Ureter (tissue), 1 donor: ENCODE measurements around the gene FCHO2. TPM values are rescaled to one million over a fixed set of nuclear protein-coding genes. Genes with fewer than 3 reads are reported as not detected.
"Not testable (repeated sequence)": the region's sequence is repeated elsewhere in the genome, so short reads cannot be mapped to it uniquely, and the experiment has no call there.

Source experiments
- DNase-seq: peaks from one replicate; pipeline ENCODE4 v3.0.0-alpha.2; 2020; ENCODE audit warnings: low spot score
- total RNA-seq: library from RNA; stranded (reverse); gene quantifications from one replicate; pipeline ENCODE4 v1.2.4, GENCODE V29; 2023
- donor health status: DM: yes; HTN: yes; CAD: no.

The FCHO2 gene, protein sequence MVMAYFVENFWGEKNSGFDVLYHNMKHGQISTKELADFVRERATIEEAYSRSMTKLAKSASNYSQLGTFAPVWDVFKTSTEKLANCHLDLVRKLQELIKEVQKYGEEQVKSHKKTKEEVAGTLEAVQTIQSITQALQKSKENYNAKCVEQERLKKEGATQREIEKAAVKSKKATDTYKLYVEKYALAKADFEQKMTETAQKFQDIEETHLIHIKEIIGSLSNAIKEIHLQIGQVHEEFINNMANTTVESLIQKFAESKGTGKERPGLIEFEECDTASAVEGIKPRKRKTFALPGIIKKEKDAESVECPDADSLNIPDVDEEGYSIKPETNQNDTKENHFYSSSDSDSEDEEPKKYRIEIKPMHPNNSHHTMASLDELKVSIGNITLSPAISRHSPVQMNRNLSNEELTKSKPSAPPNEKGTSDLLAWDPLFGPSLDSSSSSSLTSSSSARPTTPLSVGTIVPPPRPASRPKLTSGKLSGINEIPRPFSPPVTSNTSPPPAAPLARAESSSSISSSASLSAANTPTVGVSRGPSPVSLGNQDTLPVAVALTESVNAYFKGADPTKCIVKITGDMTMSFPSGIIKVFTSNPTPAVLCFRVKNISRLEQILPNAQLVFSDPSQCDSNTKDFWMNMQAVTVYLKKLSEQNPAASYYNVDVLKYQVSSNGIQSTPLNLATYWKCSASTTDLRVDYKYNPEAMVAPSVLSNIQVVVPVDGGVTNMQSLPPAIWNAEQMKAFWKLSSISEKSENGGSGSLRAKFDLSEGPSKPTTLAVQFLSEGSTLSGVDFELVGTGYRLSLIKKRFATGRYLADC
- total RNA-seq: 51.5 TPM

DNA sequence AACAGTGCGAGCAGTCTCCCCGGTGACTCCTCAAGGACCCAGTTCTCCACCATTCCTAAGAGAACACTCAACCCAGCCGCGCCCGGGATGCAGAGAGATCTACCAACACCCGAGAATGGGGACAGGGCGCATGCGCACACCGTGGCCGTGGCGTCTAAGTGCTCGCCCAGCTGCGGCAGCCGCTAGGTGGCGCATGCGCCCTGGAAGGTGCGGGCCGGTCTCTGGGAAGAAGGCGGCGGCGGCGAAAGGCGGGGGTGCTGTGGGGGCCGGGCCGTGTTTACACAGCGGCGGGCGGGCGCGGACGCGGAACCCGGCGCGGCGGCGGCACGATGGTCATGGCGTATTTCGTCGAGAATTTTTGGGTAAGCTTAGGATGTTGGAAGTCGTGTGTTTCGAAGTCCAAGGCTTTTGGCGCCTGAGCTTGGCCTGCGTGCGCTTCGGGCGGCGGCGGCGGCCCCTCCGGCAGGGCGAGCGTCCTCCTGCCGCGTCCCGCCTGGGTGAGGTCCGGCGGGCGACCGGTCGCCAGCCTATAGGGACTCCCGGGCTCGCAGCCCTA lies at the start of gene FCHO2:
Gene FCHO2 (plus strand): TSS at position 274 of the 556 bp plus-strand sequence. CDS start 56 bp downstream, at position 330.
- peak; percentile 99 for DNase-seq

DNA sequence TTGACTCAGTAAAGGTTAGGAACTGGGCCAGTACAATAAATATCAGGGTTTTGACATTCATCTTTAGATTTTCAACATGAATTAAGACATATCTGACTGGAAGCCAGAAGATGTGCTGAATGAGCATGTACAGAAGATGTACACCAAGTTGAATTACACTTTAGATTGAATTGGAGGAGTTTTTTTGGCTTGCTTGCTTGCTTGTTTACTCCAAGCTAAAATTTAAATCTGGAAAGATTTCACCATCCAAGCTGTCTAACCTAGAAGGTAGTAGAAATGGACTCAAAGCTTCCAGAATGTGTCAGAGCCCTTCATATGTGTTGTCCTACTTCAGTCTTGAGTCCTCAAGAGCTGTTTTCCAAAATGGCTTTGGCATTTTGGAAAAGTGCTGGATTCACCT lies 49.0 kb upstream of the FCHO2 start:
- DNase-seq: no peak

DNA sequence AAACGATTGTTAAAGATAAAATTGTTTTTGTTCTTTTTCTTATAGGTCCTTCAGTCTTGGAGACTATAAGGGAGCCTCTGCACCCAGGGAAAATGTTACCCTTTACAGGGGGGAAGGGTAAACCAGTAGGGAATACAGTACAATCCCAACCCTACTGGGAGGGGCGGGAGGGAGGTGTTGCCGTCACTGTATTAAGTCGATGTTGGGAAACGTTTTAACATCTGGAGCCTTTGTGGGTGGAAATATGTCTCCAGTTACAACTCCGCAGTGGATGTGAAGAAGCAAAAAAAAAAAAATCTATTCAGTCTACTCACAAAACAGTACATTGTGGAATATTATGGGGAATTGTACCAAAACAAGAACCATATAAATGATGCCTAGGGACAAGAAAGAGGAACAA lies 47.2 kb upstream of the FCHO2 start:
- DNase-seq: no peak

DNA sequence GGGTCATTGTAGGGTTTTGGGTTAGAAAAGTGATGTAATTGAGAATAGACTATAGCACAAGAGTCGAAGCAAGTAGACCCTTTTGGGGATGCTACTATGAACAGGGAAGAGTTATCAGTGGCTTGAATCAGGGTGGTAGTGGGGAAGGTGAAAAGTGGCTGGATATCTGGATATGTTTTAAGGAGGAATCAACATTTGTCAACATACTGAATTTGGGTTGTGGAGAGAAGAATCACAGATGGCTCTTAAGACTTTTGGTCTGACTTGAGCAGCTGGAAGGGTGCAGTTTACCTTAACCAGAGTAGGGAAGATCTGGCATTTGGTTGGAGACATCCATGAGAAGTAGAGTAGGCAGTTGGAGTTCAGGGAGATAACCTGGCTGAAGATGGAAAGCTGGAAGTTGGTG lies 38.5 kb upstream of the FCHO2 start:
- DNase-seq: no peak

DNA sequence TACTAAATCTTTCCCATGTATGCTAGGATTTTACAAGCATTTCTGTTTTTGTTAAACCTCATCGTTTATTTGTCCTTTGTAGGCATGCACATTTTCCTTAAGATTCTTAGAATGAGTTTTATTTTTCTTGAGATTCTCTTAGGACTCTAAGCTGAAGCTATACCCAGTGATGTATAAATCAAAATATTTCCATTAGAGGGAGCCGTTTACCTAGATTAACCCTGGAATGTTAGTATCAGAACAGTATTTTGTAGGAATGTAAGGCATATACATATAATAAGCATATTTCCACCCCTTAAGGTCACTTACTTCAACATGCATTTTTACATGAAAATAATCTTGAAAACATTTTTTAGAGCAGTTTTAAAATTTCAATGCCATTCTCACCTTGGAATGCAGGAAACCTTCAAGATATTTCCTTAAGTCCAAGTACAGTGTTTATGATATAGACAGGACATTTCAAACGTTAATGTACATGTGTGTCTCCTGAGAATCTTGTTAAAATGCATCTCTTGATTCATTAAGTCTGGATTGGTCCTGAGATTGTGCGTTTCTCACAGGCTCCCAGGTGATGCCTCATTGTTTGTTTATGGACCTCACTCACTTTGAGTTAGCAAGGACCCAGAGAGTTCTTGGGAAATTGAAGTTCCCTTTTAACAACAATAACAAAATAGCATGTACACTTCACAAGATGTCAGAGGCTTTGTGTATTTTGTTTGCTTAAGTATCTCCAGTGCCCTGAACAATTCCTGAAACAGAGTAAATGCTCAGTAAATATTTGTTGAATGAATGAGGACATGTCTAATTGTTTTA lies 34.9 kb upstream of the FCHO2 start:
- no peak for DNase-seq

DNA sequence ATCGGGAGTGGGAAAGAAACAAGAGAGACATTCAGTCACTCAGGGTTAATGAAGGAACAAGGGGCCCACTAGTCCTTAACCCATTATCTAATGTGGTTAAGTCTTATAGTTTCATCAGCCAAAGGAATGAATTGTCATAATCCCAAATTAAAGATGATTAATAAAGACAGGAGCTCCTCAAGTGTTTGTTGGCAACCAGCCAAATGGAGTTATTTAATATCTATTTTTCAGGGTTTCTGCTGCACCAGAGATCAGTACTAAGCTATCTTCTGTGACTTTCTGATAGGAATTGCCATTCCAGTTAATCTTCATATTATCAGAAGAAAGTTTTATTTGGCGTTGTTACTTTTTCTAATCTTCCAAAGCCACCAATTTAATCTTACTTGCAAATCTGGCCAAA lies 34.0 kb upstream of the FCHO2 start:
- DNase-seq: no peak

DNA sequence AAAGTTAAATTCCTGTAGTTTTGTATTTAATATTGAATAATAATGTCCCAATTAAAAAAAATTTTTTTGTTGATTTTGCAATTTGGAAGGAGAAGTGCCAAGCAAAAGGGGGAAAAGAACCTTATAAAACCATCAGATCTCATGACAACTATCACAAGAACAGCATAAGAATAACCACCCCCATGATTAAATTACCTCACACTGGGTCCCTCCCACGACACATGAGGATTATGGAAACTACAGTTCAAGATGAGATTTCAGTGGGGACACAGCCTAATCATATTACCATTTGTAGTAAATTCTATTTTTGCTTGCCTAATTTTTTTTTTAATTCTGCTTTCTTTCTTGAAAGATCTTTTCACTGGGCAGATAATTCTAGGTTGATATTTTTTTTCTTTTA lies 33.4 kb upstream of the FCHO2 start:
- DNase-seq: no peak

DNA sequence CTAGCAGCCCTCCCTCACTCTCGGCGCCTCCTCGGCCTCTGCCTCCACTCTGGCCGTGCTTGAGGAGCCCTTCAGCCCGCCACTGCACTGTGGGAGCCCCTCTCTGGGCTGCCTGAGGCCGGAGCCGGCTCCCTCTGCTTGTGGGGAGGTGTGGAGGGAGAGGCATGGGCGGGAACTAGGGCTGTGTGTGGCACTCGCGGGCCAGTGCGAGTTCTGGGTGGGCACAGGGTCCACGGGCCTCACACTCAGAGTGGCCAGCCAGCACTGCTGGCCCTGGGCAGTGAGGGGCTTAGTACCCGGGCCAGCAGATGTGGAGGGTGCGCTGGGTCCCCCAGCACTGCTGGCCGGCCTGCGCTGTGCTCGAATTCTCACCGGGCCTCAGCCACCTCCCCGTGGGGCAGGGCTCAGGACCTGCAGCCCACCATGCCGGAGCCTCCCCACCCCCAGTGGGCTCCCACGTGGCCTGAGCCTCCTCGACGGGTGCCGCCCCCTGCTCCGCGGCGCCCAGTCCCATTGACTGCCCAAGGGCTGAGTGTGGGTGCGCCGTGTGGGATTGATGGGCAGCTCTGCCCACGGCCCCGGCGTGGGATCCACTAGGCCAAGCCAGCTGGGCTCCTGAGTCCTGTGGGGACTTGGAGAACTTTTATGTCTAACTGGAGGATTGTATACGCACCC lies 30.4 kb upstream of the FCHO2 start:
- DNase-seq: no peak

DNA sequence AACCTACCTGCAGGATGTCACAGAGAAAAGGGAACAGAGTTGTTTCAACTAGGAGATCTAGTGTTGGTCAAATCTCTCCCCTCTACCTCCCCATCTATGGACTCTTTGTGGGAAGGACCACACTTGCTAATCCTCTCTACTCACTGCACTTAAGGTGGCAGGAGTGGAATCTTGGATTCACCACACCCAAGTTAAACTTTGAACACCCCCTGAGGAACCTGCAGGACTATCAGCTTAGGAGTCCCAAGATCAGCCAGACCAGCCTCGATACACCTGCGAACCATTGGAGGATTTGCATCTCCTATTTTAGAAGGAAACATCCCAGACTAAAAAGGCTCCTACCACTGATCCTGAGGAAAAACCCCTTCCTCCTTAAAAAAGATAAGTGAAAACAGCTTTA lies 23.2 kb upstream of the FCHO2 start:
- DNase-seq: not testable (repeated sequence)

DNA sequence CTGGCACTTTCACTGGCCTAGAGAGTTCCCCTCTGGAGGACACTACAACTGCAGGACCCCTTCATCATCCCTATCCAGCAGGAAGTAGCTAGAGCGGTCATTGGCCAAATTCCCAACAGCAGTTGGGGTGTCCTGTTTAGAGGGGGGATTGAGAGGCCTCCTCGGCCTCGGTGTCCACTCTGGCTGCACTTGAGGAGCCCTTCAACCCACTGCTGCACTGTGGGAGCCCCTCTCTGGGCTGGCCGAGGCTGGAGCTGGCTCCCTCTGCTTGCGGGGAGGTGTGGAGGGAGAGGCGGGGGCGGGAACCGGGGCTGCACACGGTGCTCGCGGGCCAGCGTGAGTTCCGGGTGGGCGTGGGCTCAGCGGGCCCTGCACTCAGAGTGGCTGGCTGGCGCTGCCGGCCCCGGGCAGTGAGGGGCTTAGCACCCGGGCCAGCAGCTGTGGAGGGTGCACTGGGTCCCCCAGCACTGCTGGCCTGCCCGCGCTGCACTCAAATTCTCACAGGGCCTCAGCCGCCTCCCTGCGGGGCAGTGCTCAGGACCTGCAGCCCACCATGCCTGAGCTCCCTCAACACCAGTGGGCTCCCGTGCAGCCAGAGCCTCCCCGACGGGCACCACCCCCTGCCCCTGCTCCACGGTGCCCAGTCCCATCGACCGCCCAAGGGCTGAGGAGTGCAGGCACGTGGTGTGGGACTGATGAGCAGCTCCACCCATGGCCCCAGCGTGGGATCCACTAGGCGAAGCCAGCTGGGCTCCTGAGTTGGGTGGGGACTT lies 20.7 kb upstream of the FCHO2 start:
- not testable (repeated sequence) for DNase-seq

DNA sequence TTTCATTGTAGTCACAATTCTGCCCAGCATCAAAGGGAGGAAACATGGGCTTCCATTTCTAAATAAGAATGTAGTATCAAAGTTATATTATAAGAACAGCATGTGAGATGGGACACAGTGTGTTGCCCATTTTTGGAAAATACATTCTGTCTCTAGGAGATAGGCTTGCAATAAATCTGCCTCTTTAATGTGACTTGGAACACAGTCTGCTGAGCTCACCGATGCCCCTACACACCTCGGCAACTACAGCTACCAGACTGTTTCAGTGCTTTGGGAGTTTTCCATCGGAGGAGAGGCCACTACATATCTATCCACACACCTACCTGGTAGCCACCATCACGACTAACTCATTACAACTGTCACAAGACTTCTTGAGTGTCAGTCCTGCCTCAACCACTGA lies 18.9 kb upstream of the FCHO2 start:
- no peak for DNase-seq

DNA sequence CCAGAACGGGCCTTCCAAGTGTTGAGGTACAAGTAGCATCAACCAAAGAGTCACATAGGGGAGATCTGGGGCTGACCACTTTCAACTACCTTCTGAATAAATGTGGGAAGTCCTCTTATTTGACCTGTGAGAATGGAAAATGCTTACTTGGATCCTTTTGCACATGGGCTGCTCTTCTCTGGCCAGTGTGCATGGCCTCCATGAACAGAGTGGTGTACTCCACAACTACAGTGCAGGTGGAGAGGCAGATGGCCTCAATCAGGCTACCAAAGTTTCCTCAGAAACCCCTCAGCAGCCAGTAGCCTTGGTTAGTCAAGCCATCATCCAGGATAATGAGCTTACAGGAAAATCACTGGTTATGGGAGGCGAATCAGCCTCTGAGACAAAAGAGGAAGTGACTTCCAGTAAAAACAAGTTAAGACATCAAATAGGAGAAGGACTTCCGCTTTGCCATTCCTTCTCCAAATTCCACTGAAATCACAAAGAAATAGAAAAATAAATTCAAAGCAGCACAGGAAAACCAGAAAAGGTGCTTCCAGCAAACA lies 18.3 kb upstream of the FCHO2 start:
- no peak for DNase-seq

DNA sequence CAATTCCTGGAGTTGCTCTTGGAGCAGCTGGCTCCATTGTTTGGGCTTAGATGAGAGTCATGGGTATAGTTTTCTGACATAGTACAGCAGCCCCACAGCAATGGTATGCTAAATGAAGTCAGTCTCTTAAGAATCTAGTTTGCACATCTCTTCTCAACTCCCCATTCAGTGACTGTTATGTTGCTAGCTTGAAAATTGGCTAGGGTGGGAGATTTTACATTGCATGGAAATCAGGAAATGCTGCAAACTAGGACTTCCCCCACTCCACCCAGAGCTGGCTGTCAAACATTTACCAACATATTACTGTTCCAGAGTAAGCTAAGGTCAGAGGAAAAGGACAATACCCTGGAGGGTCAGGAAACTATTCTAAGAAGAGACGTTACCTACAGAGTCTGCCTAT lies 17.6 kb upstream of the FCHO2 start:
- DNase-seq: no peak

DNA sequence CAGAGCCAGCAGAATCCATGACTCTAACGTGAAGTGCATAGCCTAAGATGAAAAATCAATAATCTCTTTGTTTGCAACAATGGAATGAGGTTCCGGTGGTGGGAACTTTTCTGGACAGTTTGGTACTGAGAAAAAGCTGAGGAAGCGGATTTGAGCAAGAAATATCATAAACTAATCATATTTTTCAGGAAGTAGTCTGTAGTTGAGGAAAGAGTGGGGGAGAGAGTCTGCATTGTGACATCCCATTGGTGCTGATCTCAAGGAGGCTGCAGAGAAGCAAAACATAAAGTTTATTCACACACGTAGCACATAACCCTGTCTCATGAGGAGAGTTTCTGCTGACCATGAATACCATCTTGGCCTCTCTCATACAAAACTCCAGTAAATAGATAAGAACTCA lies 15.8 kb upstream of the FCHO2 start:
- DNase-seq: no peak

DNA sequence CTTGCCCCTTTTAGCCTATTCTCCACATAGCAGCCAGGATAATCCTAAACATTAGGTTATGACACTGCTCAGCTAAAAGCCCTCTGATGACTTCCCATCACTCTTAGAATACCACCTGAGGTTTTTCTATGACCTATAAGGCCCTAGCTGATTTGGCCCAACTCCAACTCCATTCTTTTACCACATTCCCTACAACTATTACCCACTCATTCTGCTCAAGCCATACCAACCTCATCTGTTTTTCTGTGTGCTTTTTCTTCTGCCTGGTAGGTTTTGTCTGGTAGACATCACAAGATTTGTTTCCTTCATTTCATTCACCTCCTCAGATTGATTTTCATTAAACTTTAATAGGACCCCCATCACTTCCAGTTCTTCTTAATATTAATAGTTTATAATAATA lies 12.5 kb upstream of the FCHO2 start:
- no peak for DNase-seq

DNA sequence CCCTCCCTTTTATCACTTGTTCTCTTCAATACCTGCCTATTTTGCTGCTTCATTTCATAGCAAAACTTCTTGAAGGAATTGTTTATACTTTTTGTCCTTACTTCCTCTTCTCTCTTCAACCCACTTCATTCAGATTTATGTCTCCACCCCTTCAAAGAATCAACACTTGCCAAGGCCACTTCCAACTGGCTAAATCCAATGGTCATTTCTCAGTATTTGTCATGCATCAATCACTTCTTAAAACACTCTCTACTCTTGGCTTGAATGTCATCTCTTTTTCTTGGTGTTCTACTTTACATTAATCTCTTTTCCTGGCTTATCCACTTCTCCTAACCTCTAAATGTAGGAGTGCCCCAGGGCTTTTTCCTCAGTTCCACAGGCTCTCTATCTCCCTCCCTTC lies 8.3 kb upstream of the FCHO2 start:
- DNase-seq: no peak

DNA sequence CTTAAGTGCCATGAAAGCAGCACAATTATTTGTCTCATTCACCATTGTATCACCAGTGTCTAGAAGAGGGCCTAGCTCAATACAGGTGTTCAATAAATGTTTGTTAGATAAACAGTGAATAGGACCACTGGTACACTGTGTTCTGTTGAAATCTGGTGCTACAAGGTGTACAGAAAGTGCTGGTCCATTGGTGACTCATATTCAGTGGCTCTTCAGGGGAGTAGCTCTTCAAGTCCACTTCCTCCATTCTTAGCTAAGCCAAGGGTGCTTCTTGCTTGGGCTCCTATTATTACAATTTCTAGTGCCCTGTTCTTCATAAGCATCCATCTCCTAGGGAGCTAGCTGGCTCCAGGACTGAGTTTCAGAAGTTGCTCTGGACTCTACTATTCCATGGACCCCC lies 6.4 kb upstream of the FCHO2 start:
- DNase-seq: no peak

DNA sequence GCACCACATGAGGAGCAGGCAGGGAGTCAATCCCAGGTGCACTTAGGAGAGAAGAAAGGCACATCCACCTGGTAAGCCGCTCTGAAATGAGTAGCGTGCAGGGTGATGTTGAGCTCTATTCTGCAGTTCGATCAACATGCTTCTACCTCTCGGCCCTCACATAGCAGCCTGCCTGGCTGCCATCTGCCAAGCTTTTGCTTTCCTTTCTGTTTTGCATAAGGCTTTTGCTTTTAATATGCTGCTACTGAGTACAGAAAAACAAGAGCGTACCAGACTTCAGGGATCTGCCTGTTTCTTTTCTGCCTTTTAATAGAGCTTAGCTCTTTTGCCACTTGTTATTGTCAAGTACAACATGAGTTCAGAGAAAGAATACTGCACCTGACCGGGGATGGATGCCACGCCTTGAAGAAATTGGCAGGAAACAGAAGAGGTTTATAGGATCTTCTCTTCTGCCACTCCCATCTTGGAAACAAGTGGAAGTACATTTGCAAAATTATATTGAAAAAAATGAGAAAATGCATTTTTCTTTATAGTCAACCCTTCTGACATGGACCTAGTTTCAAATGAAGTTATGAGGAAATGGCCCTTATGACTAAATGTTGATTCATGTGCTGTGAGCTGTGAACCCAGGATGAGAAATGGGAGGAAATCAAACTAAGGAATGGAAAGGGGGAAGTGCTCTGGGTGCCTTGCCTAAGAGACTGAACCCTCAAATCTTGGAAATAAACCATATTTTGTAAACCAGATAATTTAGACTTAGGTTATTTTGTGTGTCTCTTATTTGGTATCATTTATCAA lies 4.0 kb upstream of the FCHO2 start:
- DNase-seq: no peak

DNA sequence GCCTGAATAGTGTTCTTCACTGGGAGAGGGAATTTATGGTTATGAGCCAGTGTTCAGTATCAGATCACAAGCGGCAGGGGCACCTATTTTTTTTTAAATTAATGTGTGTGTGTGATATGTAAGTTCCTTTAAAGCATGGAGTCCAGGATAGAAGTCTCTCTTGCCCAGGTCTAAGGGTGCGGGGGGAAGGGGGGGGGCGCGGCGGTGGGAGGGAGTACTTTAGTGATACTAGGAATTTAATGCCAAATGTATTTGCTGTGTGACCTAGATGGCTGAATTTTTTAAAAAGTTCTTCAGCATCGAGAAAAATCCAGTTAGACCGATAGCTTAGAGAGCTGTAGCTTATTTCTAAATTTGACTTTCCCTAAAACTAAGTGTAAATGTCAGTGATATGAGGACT lies 1.5 kb upstream of the FCHO2 start:
- DNase-seq: no peak
